MM.1S (cell line): ENCODE results near the gene ABCC3.

Source experiments
- DNase-seq: peaks from one replicate; pipeline ENCODE4 v3.0.0-alpha.2; 2015
- H2AFZ ChIP-seq: fragments of 300-600 bp; sonication (generic); 2 replicates; pipeline ENCODE4 v1.6.0; 2016; ENCODE audit warnings: antibody characterized with exemption, low read length
- H3F3A ChIP-seq: fragments of 300-600 bp; sonication (generic); 2 replicates; pipeline ENCODE4 v1.6.1; 2016; ENCODE audit warnings: mild to moderate bottlenecking, antibody characterized with exemption, low read length, moderate library complexity, mixed read lengths; ENCODE audit not compliant: insufficient read depth
- H3K27ac ChIP-seq: fragments of 300-600 bp; sonication (generic); 2 replicates; pipeline ENCODE4 v1.5.1; 2016; ENCODE audit warnings: mild to moderate bottlenecking, low read length
- H3K27me3 ChIP-seq: fragments of 300-600 bp; sonication (generic); replicated peaks from 2 replicates; pipeline ENCODE4 v1.6.0; 2016; ENCODE audit warnings: low read length; ENCODE audit not compliant: insufficient read depth
- H3K36me3 ChIP-seq: fragments of 300-600 bp; sonication (generic); replicated peaks from 2 replicates; pipeline ENCODE4 v1.6.1; 2016; ENCODE audit warnings: mild to moderate bottlenecking, low read length, mixed read lengths; ENCODE audit not compliant: insufficient read depth
- H3K4me1 ChIP-seq: fragments of 300-600 bp; sonication (generic); 2 replicates; pipeline ENCODE4 v1.6.1; 2016; ENCODE audit warnings: low read length, mixed read lengths
- H3K4me2 ChIP-seq: fragments of 300-600 bp; sonication (generic); 2 replicates; pipeline ENCODE4 v1.6.0; 2016; ENCODE audit warnings: low read depth, low read length
- H3K4me3 ChIP-seq: fragments of 300-600 bp; sonication (generic); 2 replicates; pipeline ENCODE4 v1.5.1; 2016; ENCODE audit warnings: low read length, mixed read lengths
- H3K79me2 ChIP-seq: fragments of 300-600 bp; sonication (generic); 2 replicates; pipeline ENCODE4 v1.6.1; 2016; ENCODE audit warnings: mixed run types, low read length, mixed read lengths
- H3K9ac ChIP-seq: fragments of 300-600 bp; sonication (generic); 2 replicates; pipeline ENCODE4 v1.6.1; 2016; ENCODE audit warnings: low read length, mixed read lengths
- H3K9me2 ChIP-seq: fragments of 300-600 bp; sonication (generic); replicated peaks from 2 replicates; pipeline ENCODE4 v1.6.1; 2016; ENCODE audit warnings: mild to moderate bottlenecking, low read length, mixed read lengths; ENCODE audit not compliant: insufficient read depth
- H3K9me3 ChIP-seq: fragments of 300-600 bp; sonication (generic); replicated peaks from 2 replicates; pipeline ENCODE4 v1.6.1; 2016; ENCODE audit warnings: mild to moderate bottlenecking, low read length, mixed read lengths; ENCODE audit not compliant: insufficient read depth
- H4K20me1 ChIP-seq: fragments of 300-600 bp; sonication (generic); 2 replicates; pipeline ENCODE4 v1.6.1; 2016; ENCODE audit warnings: mild to moderate bottlenecking, low read length, moderate library complexity, mixed read lengths; ENCODE audit not compliant: insufficient read depth
- CTCF ChIP-seq: fragments of 300-600 bp; sonication (generic); IDR thresholded peaks from 2 replicates; pipeline ENCODE4 v1.5.1; 2016; ENCODE audit warnings: antibody characterized with exemption, low read length, mixed read lengths
- EZH2 ChIP-seq: fragments of 300-600 bp; sonication (generic); optimal IDR thresholded peaks from 2 replicates; pipeline ENCODE3; 2017; ENCODE audit warnings: low read depth, mild to moderate bottlenecking, antibody characterized with exemption, low read length, mixed read lengths
- EZH2phosphoT487 ChIP-seq: fragments of 300-600 bp; sonication (generic); IDR thresholded peaks from 2 replicates; pipeline ENCODE4 v1.6.1; 2018; ENCODE audit warnings: antibody characterized with exemption, low read length

Gene ABCC3

GRCh38 chr17:50737118-50737698 is 102.5 kb downstream of the ABCC3 start:
- no peak overlapping the region for H2AFZ ChIP-seq
- TF ChIP-seq EZH2 (no peak), CTCF (no peak), EZH2phosphoT487 (no peak)
- H3K36me3 ChIP-seq, result peaks cover 6% of the 10 kb centered on the region; the same call in 1 of the 2 replicates
- H3K27ac ChIP-seq, result no peak overlapping the region
- peaks cover 49% of the 10 kb centered on the region for H4K20me1 ChIP-seq
- H3K27me3 ChIP-seq, result no peaks in the 10 kb centered on the region
- no peak for DNase-seq
- H3K4me2 ChIP-seq, result no peak overlapping the region
- no peak overlapping the region for H3K9ac ChIP-seq
- H3K4me1 ChIP-seq, result peaks cover 10% of the 10 kb centered on the region; the same call in 1 of the 2 replicates
- H3K9me2 ChIP-seq, result no peaks in the 10 kb centered on the region
- H3K4me3 ChIP-seq, result no peak overlapping the region
- no peaks in the 10 kb centered on the region for H3K9me3 ChIP-seq
- no peaks in the 10 kb centered on the region for H3F3A ChIP-seq
- H3K79me2 ChIP-seq, result peaks cover 99% of the 10 kb centered on the region

GRCh38 chr17:50739098-50739497 is 104.4 kb downstream of the ABCC3 start:
- no peak for DNase-seq
- no peak for TF ChIP-seq EZH2
- no peak for TF ChIP-seq CTCF
- TF ChIP-seq EZH2phosphoT487, result no peak
- H3F3A ChIP-seq, result no peaks in the 10 kb centered on the region
- no peaks in the 10 kb centered on the region for H3K9me3 ChIP-seq
- H3K36me3 ChIP-seq, result peaks cover 6% of the 10 kb centered on the region; the same call in 1 of the 2 replicates
- no peak overlapping the region for H3K9ac ChIP-seq
- peaks cover 10% of the 10 kb centered on the region; the same call in 1 of the 2 replicates for H3K4me1 ChIP-seq
- H3K27ac ChIP-seq, result no peak overlapping the region
- no peak overlapping the region for H3K4me3 ChIP-seq
- peaks cover 37% of the 10 kb centered on the region for H4K20me1 ChIP-seq
- no peak overlapping the region for H2AFZ ChIP-seq
- no peak overlapping the region for H3K4me2 ChIP-seq
- H3K27me3 ChIP-seq, result no peaks in the 10 kb centered on the region
- no peaks in the 10 kb centered on the region for H3K9me2 ChIP-seq
- peaks cover 91% of the 10 kb centered on the region for H3K79me2 ChIP-seq
